ENCODE measurements around the gene HAL.

HAL gene

GRCh38 chr12:96036765-96037455 lies 40.8 kb upstream of the HAL start:
- no peaks in the 10 kb centered on the region for H3K27me3 ChIP-seq (ENCODE audit: low read depth, low read length)
- H3K9me3 ChIP-seq (ENCODE audit: insufficient read depth, low read length), result peaks cover 6% of the 10 kb centered on the region; the same call in 1 of the 2 replicates
- peak overlapping the region; percentile 86 for H3K4me3 ChIP-seq (ENCODE audit: low read length)
- peak overlapping the region; percentile 62 for H3K4me2 ChIP-seq (ENCODE audit: low read length)
- H4K20me1 ChIP-seq (ENCODE audit: insufficient read depth, low read length), result no peaks in the 10 kb centered on the region
- peak overlapping the region; percentile 62 for H2AFZ ChIP-seq (ENCODE audit: low read depth, low read length)
- TF ChIP-seq EZH2phosphoT487 (IDR thresholded peaks at IDR 0.05; ENCODE audit: low read depth) (no peak), CTCF (IDR thresholded peaks at IDR 0.05; ENCODE audit: low read depth, low read length) (no peak)
- peak overlapping the region; percentile 77 for H3K27ac ChIP-seq (ENCODE audit: low read length)
- no peaks in the 10 kb centered on the region for H3K36me3 ChIP-seq (replicated peaks; ENCODE audit: low read depth, low read length)
- peaks cover 7% of the 10 kb centered on the region; the same call in 1 of the 2 replicates for H3K79me2 ChIP-seq (ENCODE audit: low read length)
- H3K9ac ChIP-seq (ENCODE audit: low read length), result peak overlapping the region; percentile 30; the same call in 1 of the 2 replicates
- peaks cover 30% of the 10 kb centered on the region for H3K4me1 ChIP-seq (ENCODE audit: low read length)

DNA sequence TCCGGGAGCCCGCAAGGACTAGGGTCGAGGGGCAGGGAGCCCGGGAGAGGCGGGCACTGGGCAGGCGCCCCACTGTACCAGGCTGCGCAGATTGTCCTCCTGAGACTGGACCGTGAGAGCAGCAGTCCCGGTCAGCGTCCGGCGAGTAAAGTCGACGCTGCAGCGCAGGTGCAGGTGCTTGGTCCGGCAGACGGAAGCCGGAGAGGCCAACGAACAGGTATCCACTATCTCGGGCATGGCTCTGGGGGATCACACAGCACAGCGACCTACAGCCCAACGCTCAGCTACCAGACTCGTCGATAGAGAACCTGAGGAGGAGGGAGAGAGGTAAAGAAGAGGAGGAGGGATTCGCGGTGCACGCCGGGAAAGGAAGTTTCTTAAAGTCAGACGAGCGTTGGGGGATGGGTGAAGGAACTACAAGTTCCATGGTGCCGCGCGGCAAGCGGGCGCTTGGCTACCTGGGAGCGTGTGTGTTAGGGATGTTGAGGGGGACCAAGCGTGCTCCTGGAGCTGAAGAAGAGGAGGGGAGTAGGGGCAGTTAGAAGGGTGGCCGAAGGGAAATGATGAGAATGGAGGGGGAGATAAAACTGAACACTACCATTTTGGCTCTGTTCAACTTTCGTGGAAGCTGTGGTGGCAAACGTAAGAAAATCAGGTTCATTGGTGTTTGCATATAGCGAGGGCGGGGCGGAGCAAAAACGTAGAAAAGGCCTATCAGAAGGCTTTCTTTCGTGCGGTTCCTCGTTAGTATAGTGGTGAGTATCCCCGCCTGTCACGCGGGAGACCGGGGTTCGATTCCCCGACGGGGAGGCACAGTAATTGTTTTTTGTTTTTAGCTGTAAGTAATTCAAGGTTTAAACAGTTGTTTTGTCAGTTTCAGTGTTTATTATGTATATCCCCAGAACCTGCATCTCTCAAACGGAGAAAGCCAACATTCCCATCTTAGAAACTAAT lies 39.4 kb upstream of the HAL start, which contains the start of gene LTA4H:
LTA4H (minus strand) TSS at position 305 of the 954 bp plus-strand sequence; CDS start at position 237, 68 bp downstream.
- Histone ChIP-seq H3K27me3 (ENCODE audit: low read depth, low read length) (no peaks in the 10 kb centered on the region), H3K9ac (ENCODE audit: low read length) (peak within 1 kb of the TSS; percentile 73), H3K4me3 (ENCODE audit: low read length) (peak within 1 kb of the TSS; percentile 86), H3K36me3 (replicated peaks; ENCODE audit: low read depth, low read length) (no peaks in the 10 kb centered on the region), H3K27ac (ENCODE audit: low read length) (peak within 1 kb of the TSS; percentile 77), H3K79me2 (ENCODE audit: low read length) (peaks cover 7% of the 10 kb centered on the region; the same call in 1 of the 2 replicates), H3K9me3 (ENCODE audit: insufficient read depth, low read length) (peaks cover 6% of the 10 kb centered on the region; the same call in 1 of the 2 replicates), H3K4me2 (ENCODE audit: low read length) (peak within 1 kb of the TSS; percentile 92), H4K20me1 (ENCODE audit: insufficient read depth, low read length) (no peaks in the 10 kb centered on the region), H2AFZ (ENCODE audit: low read depth, low read length) (peak within 1 kb of the TSS; percentile 87), H3K4me1 (ENCODE audit: low read length) (peaks cover 30% of the 10 kb centered on the region)
- TF ChIP-seq CTCF (IDR thresholded peaks at IDR 0.05; ENCODE audit: low read depth, low read length), result no peak
- no peak for TF ChIP-seq EZH2phosphoT487 (IDR thresholded peaks at IDR 0.05; ENCODE audit: low read depth)

GRCh38 chr12:96034621-96035282 lies 38.6 kb upstream of the HAL start:
- TF ChIP-seq CTCF (IDR thresholded peaks at IDR 0.05; ENCODE audit: low read depth, low read length), result no peak
- no peak for TF ChIP-seq EZH2phosphoT487 (IDR thresholded peaks at IDR 0.05; ENCODE audit: low read depth)
- H3K4me3 ChIP-seq (ENCODE audit: low read length), result peak overlapping the region; percentile 86
- H4K20me1 ChIP-seq (ENCODE audit: insufficient read depth, low read length), result no peaks in the 10 kb centered on the region
- peak overlapping the region; percentile 92 for H3K4me2 ChIP-seq (ENCODE audit: low read length)
- H3K36me3 ChIP-seq (replicated peaks; ENCODE audit: low read depth, low read length), result no peaks in the 10 kb centered on the region
- peak overlapping the region; percentile 73 for H3K9ac ChIP-seq (ENCODE audit: low read length)
- H3K9me3 ChIP-seq (ENCODE audit: insufficient read depth, low read length), result peaks cover 6% of the 10 kb centered on the region; the same call in 1 of the 2 replicates
- H3K79me2 ChIP-seq (ENCODE audit: low read length), result peaks cover 7% of the 10 kb centered on the region; the same call in 1 of the 2 replicates
- peak overlapping the region; percentile 80 for H2AFZ ChIP-seq (ENCODE audit: low read depth, low read length)
- H3K4me1 ChIP-seq (ENCODE audit: low read length), result peaks cover 30% of the 10 kb centered on the region
- H3K27ac ChIP-seq (ENCODE audit: low read length), result peak overlapping the region; percentile 31; the same call in 1 of the 2 replicates
- H3K27me3 ChIP-seq (ENCODE audit: low read depth, low read length), result no peaks in the 10 kb centered on the region

All from OCI-LY3 (cell line).